HFFc6 (cell line): ENCODE data around the gene AIM2. TPM values are rescaled to one million over a fixed set of nuclear protein-coding genes. Genes with fewer than 3 reads are reported as not detected.
"Not testable (repeated sequence)": the region's sequence is repeated elsewhere in the genome, so short reads cannot be mapped to it uniquely, and the experiment has no call there.

Experiments
- DNase-seq: peaks from one replicate; pipeline ENCODE4 v3.0.0-alpha.2; 2018
- H3K27ac Mint-ChIP-seq: 2 replicates; pipeline ENCODE4 v1.8.0; 2020; ENCODE audit warnings: mild to moderate bottlenecking, mixed read lengths
- H3K27me3 Mint-ChIP-seq: 2 replicates; pipeline ENCODE4 v1.8.0; 2021; ENCODE audit warnings: mild to moderate bottlenecking, moderate library complexity, mixed read lengths; ENCODE audit not compliant: insufficient read depth
- H3K36me3 Mint-ChIP-seq: 2 replicates; pipeline ENCODE4 v1.8.0; 2021; ENCODE audit warnings: low read depth, mixed read lengths
- H3K4me1 Mint-ChIP-seq: 2 replicates; pipeline ENCODE4 v1.8.0; 2020; ENCODE audit warnings: low read depth, mixed read lengths
- H3K4me3 Mint-ChIP-seq: 2 replicates; pipeline ENCODE4 v1.8.0; 2020; ENCODE audit warnings: mild to moderate bottlenecking, moderate library complexity, mixed read lengths
- H3K9me3 Mint-ChIP-seq: 2 replicates; pipeline ENCODE4 v1.8.0; 2020; ENCODE audit warnings: mild to moderate bottlenecking, mixed read lengths
- CTCF ChIP-seq: fragments of 200-600 bp; sonication (generic); IDR thresholded peaks from 2 replicates; pipeline ENCODE4 v1.5.0; 2021; ENCODE audit warnings: antibody characterized with exemption, mild to moderate bottlenecking
- total RNA-seq, 6 experiments: library from RNA; stranded (reverse); fragmentation: NEBNext Ultra II Directional; extraction: Animal tissue kit (Norgen Biotek cat#: 25700); gene quantifications; 2 replicates in 1 of 6; 3 replicates in 5 of 6; pipeline ENCODE4 v1.2.3, GENCODE V29; 2021

AIM2 gene
- total RNA-seq, 6 experiments from 2014 or later: 0.13 TPM; not detected in 5

- H3K4me3 Mint-ChIP-seq: no peak overlapping the region
- no peak overlapping the region for H3K27ac Mint-ChIP-seq
- peaks cover 64% of the 10 kb centered on the region for H3K36me3 Mint-ChIP-seq
- TF ChIP-seq CTCF: no peak
- H3K9me3 Mint-ChIP-seq: no peaks in the 10 kb centered on the region
- DNase-seq: no peak
- no peaks in the 10 kb centered on the region; the same call in 1 of the 2 replicates for H3K27me3 Mint-ChIP-seq
- peaks cover 23% of the 10 kb centered on the region for H3K4me1 Mint-ChIP-seq
Observed at GRCh38 chr1:159051436-159051835, 25.1 kb downstream of the AIM2 start.

GRCh38 chr1:159046486-159046885 is 30.1 kb downstream of the AIM2 start:
- peaks cover 11% of the 10 kb centered on the region for H3K4me1 Mint-ChIP-seq
- not testable (repeated sequence) for H3K4me3 Mint-ChIP-seq, H3K27me3 Mint-ChIP-seq, H3K9me3 Mint-ChIP-seq, H3K27ac Mint-ChIP-seq, DNase-seq
- peaks cover 37% of the 10 kb centered on the region for H3K36me3 Mint-ChIP-seq

- Mint-ChIP-seq H3K27ac (peak overlapping the region; percentile 84), H3K4me3 (peak overlapping the region; percentile 72), H3K4me1 (peaks cover 41% of the 10 kb centered on the region), H3K9me3 (no peaks in the 10 kb centered on the region), H3K36me3 (peaks cover 31% of the 10 kb centered on the region), H3K27me3 (peaks cover 2% of the 10 kb centered on the region; the same call in 1 of the 2 replicates)
- no peak for DNase-seq
- no peak for TF ChIP-seq CTCF
Observed at GRCh38 chr1:159040893-159041724, 35.5 kb downstream of the AIM2 start.

- Mint-ChIP-seq H3K4me3 (peak overlapping the region; percentile 72; the same call in 1 of the 2 replicates), H3K27ac (peak overlapping the region; percentile 84), H3K27me3 (peaks cover 2% of the 10 kb centered on the region; the same call in 1 of the 2 replicates), H3K9me3 (no peaks in the 10 kb centered on the region), H3K4me1 (peaks cover 41% of the 10 kb centered on the region), H3K36me3 (peaks cover 32% of the 10 kb centered on the region)
- no peak for TF ChIP-seq CTCF
- peak; percentile 77 for DNase-seq
Observed at GRCh38 chr1:159040206-159040605, 36.4 kb downstream of the AIM2 start.

- H3K9me3 Mint-ChIP-seq: no peaks in the 10 kb centered on the region
- H3K36me3 Mint-ChIP-seq: peaks cover 48% of the 10 kb centered on the region
- DNase-seq: no peak
- H3K27me3 Mint-ChIP-seq: no peaks in the 10 kb centered on the region
- H3K27ac Mint-ChIP-seq: no peak overlapping the region
- peaks cover 17% of the 10 kb centered on the region for H3K4me1 Mint-ChIP-seq
- H3K4me3 Mint-ChIP-seq: no peak overlapping the region
- no peak for TF ChIP-seq CTCF
Observed at GRCh38 chr1:159030877-159031447, 45.6 kb downstream of the AIM2 start.

GRCh38 chr1:159030311-159030710 is 46.3 kb downstream of the AIM2 start:
- H3K4me3 Mint-ChIP-seq: no peak overlapping the region
- no peak overlapping the region for H3K27ac Mint-ChIP-seq
- H3K4me1 Mint-ChIP-seq: peaks cover 17% of the 10 kb centered on the region
- H3K9me3 Mint-ChIP-seq: no peaks in the 10 kb centered on the region
- no peak for DNase-seq
- no peak for TF ChIP-seq CTCF
- no peaks in the 10 kb centered on the region for H3K27me3 Mint-ChIP-seq
- peaks cover 54% of the 10 kb centered on the region for H3K36me3 Mint-ChIP-seq

GRCh38 chr1:159026841-159027240 is 49.7 kb downstream of the AIM2 start:
- H3K9me3 Mint-ChIP-seq, H3K27ac Mint-ChIP-seq, H3K4me3 Mint-ChIP-seq, DNase-seq, H3K27me3 Mint-ChIP-seq: not testable (repeated sequence)
- Mint-ChIP-seq H3K4me1 (peaks cover 17% of the 10 kb centered on the region), H3K36me3 (peaks cover 48% of the 10 kb centered on the region)
